Neuron (in vitro differentiated cells): Measurements from ENCODE around the gene FHAD1.

ENCODE experiments used
- H2AFZ ChIP-seq: one replicate; pipeline ENCODE4 v1.6.1; 2013; ENCODE audit warnings: low read depth, mild to moderate bottlenecking, inconsistent platforms, low read length, moderate library complexity
- H3K27me3 ChIP-seq: one replicate; pipeline ENCODE4 v1.6.1; 2013; ENCODE audit warnings: low read length; ENCODE audit not compliant: insufficient read depth
- H3K36me3 ChIP-seq: one replicate; pipeline ENCODE4 v1.6.1; 2013; ENCODE audit warnings: low read length; ENCODE audit not compliant: insufficient read depth
- H3K4me1 ChIP-seq: one replicate; pipeline ENCODE4 v1.6.1; 2013; ENCODE audit warnings: low read length; ENCODE audit not compliant: insufficient read depth
- H3K4me3 ChIP-seq: 2 replicates; pipeline ENCODE4 v1.5.1; 2013; ENCODE audit warnings: mild to moderate bottlenecking, low read length, moderate library complexity
- H3K9me3 ChIP-seq: one replicate; pipeline ENCODE4 v1.6.1; 2013; ENCODE audit warnings: low read length

The FHAD1 gene

GRCh38 chr1:15350151-15350550 is 103.1 kb downstream of the FHAD1 start:
- Histone ChIP-seq H3K36me3 (no peaks in the 10 kb centered on the region), H3K9me3 (no peaks in the 10 kb centered on the region), H3K4me1 (peaks cover under 1% of the 10 kb centered on the region)

GRCh38 chr1:15350551-15351200 is 103.7 kb downstream of the FHAD1 start:
- Histone ChIP-seq H3K4me3 (no peak overlapping the region), H3K9me3 (no peaks in the 10 kb centered on the region), H3K36me3 (no peaks in the 10 kb centered on the region), H2AFZ (no peak overlapping the region), H3K4me1 (peaks cover 5% of the 10 kb centered on the region), H3K27me3 (no peaks in the 10 kb centered on the region)

More at GRCh38 chr1:15350151-15350550, 103.1 kb downstream of the FHAD1 start:
- no peak overlapping the region for H2AFZ ChIP-seq
- no peak overlapping the region for H3K4me3 ChIP-seq
- no peaks in the 10 kb centered on the region for H3K27me3 ChIP-seq

GRCh38 chr1:15351310-15351709 is 104.3 kb downstream of the FHAD1 start:
- Histone ChIP-seq H3K4me3 (no peak overlapping the region), H3K27me3 (no peaks in the 10 kb centered on the region), H3K4me1 (peaks cover 5% of the 10 kb centered on the region), H3K9me3 (no peaks in the 10 kb centered on the region), H2AFZ (no peak overlapping the region), H3K36me3 (no peaks in the 10 kb centered on the region)

- no peaks in the 10 kb centered on the region for H3K36me3 ChIP-seq
- H3K4me3 ChIP-seq = no peak overlapping the region
- H3K9me3 ChIP-seq = no peaks in the 10 kb centered on the region
Measured at GRCh38 chr1:15352128-15352957, 105.3 kb downstream of the FHAD1 start.

GRCh38 chr1:15353839-15354579 is 107.0 kb downstream of the FHAD1 start:
- no peak overlapping the region for H3K4me3 ChIP-seq
- H2AFZ ChIP-seq = no peak overlapping the region
- no peaks in the 10 kb centered on the region for H3K36me3 ChIP-seq
- H3K4me1 ChIP-seq = peaks cover 5% of the 10 kb centered on the region
- no peaks in the 10 kb centered on the region for H3K9me3 ChIP-seq
- H3K27me3 ChIP-seq = no peaks in the 10 kb centered on the region

More at GRCh38 chr1:15352128-15352957, 105.3 kb downstream of the FHAD1 start:
- Histone ChIP-seq H3K4me1 (peaks cover 5% of the 10 kb centered on the region), H2AFZ (no peak overlapping the region), H3K27me3 (no peaks in the 10 kb centered on the region)

GRCh38 chr1:15354580-15354965 is 107.5 kb downstream of the FHAD1 start:
- H2AFZ ChIP-seq = no peak overlapping the region
- no peaks in the 10 kb centered on the region for H3K27me3 ChIP-seq
- H3K9me3 ChIP-seq = no peaks in the 10 kb centered on the region
- H3K4me3 ChIP-seq = no peak overlapping the region
- H3K4me1 ChIP-seq = peaks cover 5% of the 10 kb centered on the region
- H3K36me3 ChIP-seq = no peaks in the 10 kb centered on the region

- Histone ChIP-seq H3K27me3 (no peaks in the 10 kb centered on the region), H3K36me3 (no peaks in the 10 kb centered on the region)
Measured at GRCh38 chr1:15355968-15356625, 109.1 kb downstream of the FHAD1 start.

GRCh38 chr1:15357612-15358207 is 110.7 kb downstream of the FHAD1 start:
- no peaks in the 10 kb centered on the region for H3K9me3 ChIP-seq
- no peak overlapping the region for H3K4me3 ChIP-seq
- peaks cover 23% of the 10 kb centered on the region for H3K4me1 ChIP-seq
- H2AFZ ChIP-seq = no peak overlapping the region
- H3K27me3 ChIP-seq = no peaks in the 10 kb centered on the region
- H3K36me3 ChIP-seq = no peaks in the 10 kb centered on the region

More at GRCh38 chr1:15355968-15356625, 109.1 kb downstream of the FHAD1 start:
- Histone ChIP-seq H2AFZ (no peak overlapping the region), H3K9me3 (no peaks in the 10 kb centered on the region), H3K4me3 (no peak overlapping the region), H3K4me1 (peaks cover 18% of the 10 kb centered on the region)

GRCh38 chr1:15358565-15359133 is 111.6 kb downstream of the FHAD1 start:
- no peaks in the 10 kb centered on the region for H3K36me3 ChIP-seq
- no peak overlapping the region for H3K4me3 ChIP-seq
- H3K9me3 ChIP-seq = no peaks in the 10 kb centered on the region
- H3K4me1 ChIP-seq = peaks cover 28% of the 10 kb centered on the region
- no peak overlapping the region for H2AFZ ChIP-seq
- H3K27me3 ChIP-seq = no peaks in the 10 kb centered on the region

GRCh38 chr1:15360700-15361099 is 113.7 kb downstream of the FHAD1 start:
- peaks cover 33% of the 10 kb centered on the region for H3K4me1 ChIP-seq
- H3K9me3 ChIP-seq = no peaks in the 10 kb centered on the region
- no peaks in the 10 kb centered on the region for H3K36me3 ChIP-seq
- H3K4me3 ChIP-seq = no peak overlapping the region
- no peak overlapping the region for H2AFZ ChIP-seq
- no peaks in the 10 kb centered on the region for H3K27me3 ChIP-seq

GRCh38 chr1:15362096-15362736 is 115.2 kb downstream of the FHAD1 start:
- H3K27me3 ChIP-seq = no peaks in the 10 kb centered on the region
- H2AFZ ChIP-seq = no peak overlapping the region
- H3K9me3 ChIP-seq = no peaks in the 10 kb centered on the region
- no peaks in the 10 kb centered on the region for H3K36me3 ChIP-seq
- peaks cover 33% of the 10 kb centered on the region for H3K4me1 ChIP-seq
- H3K4me3 ChIP-seq = no peak overlapping the region

- Histone ChIP-seq H3K4me3 (no peak overlapping the region), H3K36me3 (no peaks in the 10 kb centered on the region), H3K27me3 (no peaks in the 10 kb centered on the region), H3K9me3 (no peaks in the 10 kb centered on the region), H2AFZ (no peak overlapping the region), H3K4me1 (peaks cover 33% of the 10 kb centered on the region)
Measured at GRCh38 chr1:15362737-15363128, 115.7 kb downstream of the FHAD1 start.
